ENCODE data around the gene ZBTB42. TPM values are rescaled to one million over a fixed set of nuclear protein-coding genes. Genes with fewer than 3 reads are reported as not detected.
"Not testable (repeated sequence)": the region's sequence is repeated elsewhere in the genome, so short reads cannot be mapped to it uniquely, and the experiment has no call there.

ZBTB42 gene
- total RNA-seq, 1 experiment from 2014 or later, result 9.2 TPM

DNA sequence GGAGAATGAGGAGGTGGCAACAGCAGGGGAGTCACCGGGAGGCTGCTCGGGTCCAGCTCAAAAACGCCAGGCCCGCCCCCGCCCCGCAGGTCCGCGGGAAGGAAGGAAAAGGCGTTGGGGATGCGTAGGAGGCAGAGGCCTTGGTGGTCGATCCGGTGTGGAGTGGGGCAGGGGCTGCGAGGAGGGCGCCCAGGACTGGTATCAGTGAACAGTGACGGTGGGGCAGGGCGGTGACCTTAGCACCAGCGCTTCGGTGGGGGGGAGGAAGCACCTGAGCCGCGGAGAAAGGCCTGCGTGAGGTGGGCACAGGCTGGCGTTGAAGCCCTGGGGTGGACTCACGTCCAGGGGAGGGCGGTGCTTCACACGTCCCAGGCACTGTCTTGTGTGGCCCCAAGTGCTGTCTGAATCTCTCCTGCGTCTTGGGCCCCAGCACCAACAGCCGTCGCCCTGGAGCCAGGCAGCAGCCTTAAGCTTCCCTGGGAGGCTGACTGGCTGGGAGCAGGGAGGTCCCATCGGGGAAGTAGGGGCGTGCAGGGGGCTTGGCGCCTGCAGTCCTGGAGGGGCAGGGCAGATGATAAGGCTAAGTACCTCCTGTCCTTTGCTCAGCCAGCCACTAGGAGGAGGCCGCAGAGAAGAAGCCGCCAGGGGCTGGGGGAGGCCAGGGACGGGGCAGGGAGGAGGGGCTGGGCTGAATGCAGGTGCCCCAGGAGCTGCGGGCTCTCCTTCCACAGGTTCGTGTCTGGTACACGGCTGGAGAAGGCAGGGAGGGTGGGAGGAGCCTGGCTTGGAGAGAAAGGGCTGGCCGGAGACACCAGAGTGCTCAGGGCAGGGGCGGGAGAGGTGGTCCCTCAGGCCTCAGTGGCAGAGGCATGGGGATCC lies 26.5 kb downstream of the ZBTB42 start:
- Histone ChIP-seq H3K9me2 (replicated peaks; ENCODE audit: low read length) (no peaks in the 10 kb centered on the region), H3K27ac (ENCODE audit: low read length) (no peak overlapping the region), H3K4me2 (ENCODE audit: low read length) (peak overlapping the region; percentile 86), H3K4me3 (ENCODE audit: low read length) (peak overlapping the region; percentile 61), H3K9me3 (ENCODE audit: low read length) (no peaks in the 10 kb centered on the region), H3K9ac (ENCODE audit: low read length) (no peak overlapping the region), H4K20me1 (ENCODE audit: low read length) (no peaks in the 10 kb centered on the region), H3F3A (ENCODE audit: low read length, unreplicated experiment) (no peaks in the 10 kb centered on the region), H2AFZ (ENCODE audit: low read length) (peak overlapping the region; percentile 74), H3K4me1 (ENCODE audit: insufficient read depth, low read length) (peaks cover 14% of the 10 kb centered on the region), H3K27me3 (ENCODE audit: low read length) (no peaks in the 10 kb centered on the region), H3K36me3 (ENCODE audit: low read depth, low read length) (no peaks in the 10 kb centered on the region), H3K79me2 (ENCODE audit: low read length) (no peaks in the 10 kb centered on the region)
- DNase-seq (peak; percentile 60), ATAC-seq (peak; percentile 51)
- no peak for TF ChIP-seq EZH2phosphoT487 (IDR thresholded peaks at IDR 0.05; ENCODE audit: borderline replicate concordance, low read length)
- TF ChIP-seq, protein P1, sequence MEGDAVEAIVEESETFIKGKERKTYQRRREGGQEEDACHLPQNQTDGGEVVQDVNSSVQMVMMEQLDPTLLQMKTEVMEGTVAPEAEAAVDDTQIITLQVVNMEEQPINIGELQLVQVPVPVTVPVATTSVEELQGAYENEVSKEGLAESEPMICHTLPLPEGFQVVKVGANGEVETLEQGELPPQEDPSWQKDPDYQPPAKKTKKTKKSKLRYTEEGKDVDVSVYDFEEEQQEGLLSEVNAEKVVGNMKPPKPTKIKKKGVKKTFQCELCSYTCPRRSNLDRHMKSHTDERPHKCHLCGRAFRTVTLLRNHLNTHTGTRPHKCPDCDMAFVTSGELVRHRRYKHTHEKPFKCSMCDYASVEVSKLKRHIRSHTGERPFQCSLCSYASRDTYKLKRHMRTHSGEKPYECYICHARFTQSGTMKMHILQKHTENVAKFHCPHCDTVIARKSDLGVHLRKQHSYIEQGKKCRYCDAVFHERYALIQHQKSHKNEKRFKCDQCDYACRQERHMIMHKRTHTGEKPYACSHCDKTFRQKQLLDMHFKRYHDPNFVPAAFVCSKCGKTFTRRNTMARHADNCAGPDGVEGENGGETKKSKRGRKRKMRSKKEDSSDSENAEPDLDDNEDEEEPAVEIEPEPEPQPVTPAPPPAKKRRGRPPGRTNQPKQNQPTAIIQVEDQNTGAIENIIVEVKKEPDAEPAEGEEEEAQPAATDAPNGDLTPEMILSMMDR (conservative IDR thresholded peaks at IDR 0.05; ENCODE audit: low read depth, low read length), result peak; percentile 60
- TF ChIP-seq EZH2 (IDR thresholded peaks at IDR 0.05; ENCODE audit: low read length, unreplicated experiment), result no peak
- no TSS peak for BruUV-seq (replicated peaks)
- intact Hi-C loops (cut with micrococcal nuclease), result loop anchor here (2.0 kb wide), 1 partner anchor 37 kb away; the partner anchor contains the start of gene CEP170B
- POLR2A ChIA-PET (ENCODE audit: unreplicated experiment), result interaction anchor here (0.9 kb wide), 1 partner anchor 75 kb away, joined by 18 read pairs; the partner anchor contains the start of gene SIVA1
- CTCF ChIA-PET, result interaction anchor here (0.5 to 1.6 kb wide), 11 partner anchors 15 to 428 kb away, joined by 3 to 21 read pairs (median 4); partner anchors contain the start of genes SIVA1 and ZBTB42

DNA sequence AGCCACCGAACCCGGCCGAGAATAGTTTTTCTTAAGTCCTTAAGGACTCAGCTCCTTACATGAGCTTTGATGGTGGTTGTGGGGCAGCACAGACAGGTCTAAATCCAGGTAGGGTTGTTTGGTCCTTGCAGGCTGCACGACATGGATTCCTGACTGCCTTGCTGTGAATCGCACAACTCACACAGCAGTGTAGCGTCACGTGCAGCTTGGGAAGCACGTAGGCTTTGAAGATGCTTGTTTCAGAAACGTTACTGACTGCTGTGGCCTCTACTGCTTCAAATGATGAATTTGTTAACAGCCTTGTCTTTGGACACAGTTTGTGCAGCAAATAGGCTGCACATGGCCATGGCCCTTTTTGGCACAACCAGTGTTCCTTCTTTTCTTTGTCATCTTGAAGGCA lies 29.9 kb downstream of the ZBTB42 start:
- H3K79me2 ChIP-seq (ENCODE audit: low read length), result no peaks in the 10 kb centered on the region
- no peaks in the 10 kb centered on the region for H3K9me3 ChIP-seq (ENCODE audit: low read length)
- H3K4me3 ChIP-seq (ENCODE audit: low read length), result no peak overlapping the region
- no peak overlapping the region for H2AFZ ChIP-seq (ENCODE audit: low read length)
- DNase-seq, result no peak
- H3K9me2 ChIP-seq (replicated peaks; ENCODE audit: low read length), result no peaks in the 10 kb centered on the region
- H3K27ac ChIP-seq (ENCODE audit: low read length), result no peak overlapping the region
- no peaks in the 10 kb centered on the region for H3K27me3 ChIP-seq (ENCODE audit: low read length)
- no peaks in the 10 kb centered on the region for H3F3A ChIP-seq (ENCODE audit: low read length, unreplicated experiment)
- BruUV-seq (replicated peaks), result no TSS peak
- POLR2A ChIA-PET (ENCODE audit: unreplicated experiment), result no interaction called here
- peaks cover 10% of the 10 kb centered on the region for H3K4me1 ChIP-seq (ENCODE audit: insufficient read depth, low read length)
- no peak for TF ChIP-seq EZH2phosphoT487 (IDR thresholded peaks at IDR 0.05; ENCODE audit: borderline replicate concordance, low read length)
- intact Hi-C loops (cut with micrococcal nuclease), result no loop called here
- no peaks in the 10 kb centered on the region for H4K20me1 ChIP-seq (ENCODE audit: low read length)
- H3K9ac ChIP-seq (ENCODE audit: low read length), result no peak overlapping the region
- CTCF ChIA-PET, result no interaction called here
- no peak for ATAC-seq
- no peaks in the 10 kb centered on the region for H3K36me3 ChIP-seq (ENCODE audit: low read depth, low read length)
- no peak overlapping the region for H3K4me2 ChIP-seq (ENCODE audit: low read length)

DNA sequence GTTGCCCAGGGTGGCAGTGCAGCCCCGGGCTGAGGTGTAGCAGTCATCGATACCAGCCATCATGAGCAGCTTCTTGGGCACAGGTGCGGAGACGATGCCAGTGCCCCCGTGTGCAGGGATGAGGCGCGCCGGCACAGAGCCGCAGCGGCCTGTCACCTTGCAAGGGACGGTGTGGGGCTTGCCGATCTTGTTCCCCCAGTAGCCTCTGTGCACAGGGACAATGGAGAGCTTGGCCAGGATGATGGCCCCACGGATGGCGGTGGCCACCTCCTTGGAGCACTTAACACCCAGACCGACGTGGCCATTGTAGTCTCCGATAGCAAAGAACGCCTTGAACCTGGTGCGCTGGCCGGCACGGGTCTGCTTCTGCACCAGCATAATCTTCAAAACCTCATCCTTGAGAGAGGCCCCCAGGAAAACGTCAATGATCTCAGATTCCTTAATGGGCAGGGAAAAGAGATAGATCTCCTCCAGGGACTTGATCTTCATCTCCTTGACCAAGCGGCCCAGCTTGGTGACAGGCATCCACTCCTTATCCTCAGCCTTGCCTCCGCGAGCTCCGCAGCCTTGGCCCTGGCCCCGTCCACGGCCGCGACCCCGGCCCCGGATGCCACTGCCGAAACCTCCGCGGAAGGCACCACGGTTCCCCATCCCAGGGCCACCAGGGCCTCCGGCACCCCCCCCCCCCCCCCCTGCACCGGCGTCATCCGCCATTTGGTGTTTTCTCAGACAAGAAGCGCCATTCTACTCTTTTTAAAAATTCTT lies 35.5 kb downstream of the ZBTB42 start:
- H3K9me3 ChIP-seq (ENCODE audit: low read length); POLR2A ChIA-PET (ENCODE audit: unreplicated experiment); H3K9me2 ChIP-seq (replicated peaks; ENCODE audit: low read length); ATAC-seq; H4K20me1 ChIP-seq (ENCODE audit: low read length); H3K27me3 ChIP-seq (ENCODE audit: low read length); H3K27ac ChIP-seq (ENCODE audit: low read length); H3F3A ChIP-seq (ENCODE audit: low read length, unreplicated experiment); BruUV-seq (replicated peaks); H3K4me3 ChIP-seq (ENCODE audit: low read length); H3K4me1 ChIP-seq (ENCODE audit: insufficient read depth, low read length); intact Hi-C loops (cut with micrococcal nuclease); DNase-seq; CTCF ChIA-PET; H3K9ac ChIP-seq (ENCODE audit: low read length); H3K4me2 ChIP-seq (ENCODE audit: low read length); H2AFZ ChIP-seq (ENCODE audit: low read length); H3K79me2 ChIP-seq (ENCODE audit: low read length); H3K36me3 ChIP-seq (ENCODE audit: low read depth, low read length): not testable (repeated sequence)

Data from PC-3 (cell line).